Bone marrow (tissue), 2 donors: Measurements from ENCODE around the gene PTOV1.
A peak's percentile ranks its signal among the peaks of the same experiment; 100 is the strongest.

ENCODE experiments used
- DNase-seq, 2 donors: peaks; one replicate each; lab custom pipeline; 2025; lab: John Stamatoyannopoulos, UW

The PTOV1 gene

DNA sequence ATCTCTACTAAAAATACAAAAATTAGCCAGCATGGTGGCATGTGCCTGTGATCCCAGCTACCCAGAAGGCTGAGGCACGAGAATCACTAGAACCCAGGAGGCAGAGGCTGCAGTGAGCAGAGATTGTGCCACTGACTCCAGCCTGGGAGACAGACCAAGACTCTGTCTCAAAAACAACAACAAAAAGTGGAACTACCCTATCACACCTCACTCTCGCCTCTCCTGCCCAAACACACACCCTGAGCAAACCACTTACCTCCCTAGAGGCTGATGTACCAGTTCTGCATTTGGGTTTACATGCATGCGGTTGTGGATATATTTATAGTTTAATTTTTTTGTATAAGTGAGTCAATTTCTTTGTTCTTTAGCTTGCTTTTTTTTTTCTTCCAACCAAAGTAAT, 7.7 kb upstream of the PTOV1 start:
- DNase-seq, result no peak

GRCh38 chr19:49844138-49845095, 6.5 kb upstream of the PTOV1 start:
- no peak for DNase-seq

DNA sequence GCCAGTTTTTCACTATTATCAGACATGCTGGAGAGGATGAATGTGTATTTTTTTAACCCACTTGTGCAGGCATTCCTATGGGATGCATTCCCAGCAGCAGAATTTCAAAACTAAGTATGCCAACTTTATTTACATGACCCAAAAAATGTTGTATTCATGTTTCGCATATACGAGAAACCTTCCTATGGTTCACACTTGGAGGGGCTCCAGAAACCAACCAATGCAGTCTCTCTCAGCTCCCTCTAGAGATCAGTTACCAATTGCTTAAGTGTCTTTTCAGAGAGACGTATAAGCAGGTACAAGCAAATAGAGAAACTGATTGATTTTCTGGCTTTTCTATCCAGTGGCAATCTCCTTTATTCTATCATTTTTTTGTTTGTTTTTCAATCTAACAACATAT, 5.5 kb upstream of the PTOV1 start:
- DNase-seq, result no peak

DNA sequence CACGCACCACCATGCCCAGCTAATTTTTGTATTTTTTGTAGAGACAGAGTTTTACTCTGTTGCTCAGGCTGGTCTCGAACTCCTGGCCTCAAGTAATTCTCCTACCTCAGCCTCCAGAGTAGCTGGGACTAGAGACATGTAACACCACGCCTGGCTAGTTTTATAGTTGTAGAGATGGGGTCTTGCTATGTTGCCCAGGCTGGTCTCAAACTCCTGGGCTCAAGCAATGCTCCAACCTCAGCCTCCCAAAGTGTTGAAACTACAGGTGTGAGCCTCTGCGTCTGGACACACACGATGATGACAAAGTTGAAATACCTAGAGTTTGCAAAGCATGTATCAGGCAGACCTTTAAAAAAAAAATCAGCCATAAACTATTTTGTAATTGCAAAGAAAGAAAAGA, 4.6 kb upstream of the PTOV1 start:
- no peak for DNase-seq

GRCh38 chr19:49847731-49848696, 2.9 kb upstream of the PTOV1 start:
- peak in 1 of 2 donors; percentile 74 for DNase-seq

- DNase-seq, result no peak
Observed at GRCh38 chr19:49848938-49849337, 2.0 kb upstream of the PTOV1 start.

- no peak for DNase-seq
Observed at GRCh38 chr19:49849433-49850220, 1.3 kb upstream of the PTOV1 start.

- DNase-seq, result no peak
Observed at GRCh38 chr19:49850221-49850486, 805 bp upstream of the PTOV1 start.

GRCh38 chr19:49851456-49852259, 699 bp downstream of the PTOV1 start:
- DNase-seq, result no peak

- DNase-seq, result no peak
Observed at GRCh38 chr19:49852631-49853126, 1.7 kb downstream of the PTOV1 start.

DNA sequence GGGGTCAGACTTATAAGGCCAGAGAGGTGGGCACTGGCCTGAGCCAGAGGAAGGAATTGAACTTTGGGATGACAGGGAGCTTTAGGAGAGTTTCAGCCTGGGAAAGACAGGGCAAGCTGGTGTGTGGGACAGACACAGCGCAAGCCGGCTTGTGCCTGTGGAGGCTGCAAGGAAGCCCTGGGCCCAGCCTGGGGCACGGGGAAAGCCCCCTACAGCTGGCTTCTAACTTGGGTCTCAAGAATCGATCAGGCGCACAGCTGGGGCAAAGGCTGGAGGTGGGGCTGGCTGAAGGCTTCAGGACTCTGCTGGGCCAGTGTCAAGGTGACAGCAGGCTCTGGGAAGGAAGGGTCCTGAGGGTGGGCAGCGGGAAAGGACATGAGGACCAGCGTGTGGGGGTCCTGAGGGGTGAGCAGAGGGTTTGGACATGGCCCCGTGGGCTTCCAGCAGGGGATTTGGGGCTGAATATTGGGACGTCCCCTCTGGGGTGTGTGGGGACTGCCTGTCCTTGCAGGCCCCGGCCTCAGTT, 3.0 kb downstream of the PTOV1 start:
- DNase-seq, result no peak

DNA sequence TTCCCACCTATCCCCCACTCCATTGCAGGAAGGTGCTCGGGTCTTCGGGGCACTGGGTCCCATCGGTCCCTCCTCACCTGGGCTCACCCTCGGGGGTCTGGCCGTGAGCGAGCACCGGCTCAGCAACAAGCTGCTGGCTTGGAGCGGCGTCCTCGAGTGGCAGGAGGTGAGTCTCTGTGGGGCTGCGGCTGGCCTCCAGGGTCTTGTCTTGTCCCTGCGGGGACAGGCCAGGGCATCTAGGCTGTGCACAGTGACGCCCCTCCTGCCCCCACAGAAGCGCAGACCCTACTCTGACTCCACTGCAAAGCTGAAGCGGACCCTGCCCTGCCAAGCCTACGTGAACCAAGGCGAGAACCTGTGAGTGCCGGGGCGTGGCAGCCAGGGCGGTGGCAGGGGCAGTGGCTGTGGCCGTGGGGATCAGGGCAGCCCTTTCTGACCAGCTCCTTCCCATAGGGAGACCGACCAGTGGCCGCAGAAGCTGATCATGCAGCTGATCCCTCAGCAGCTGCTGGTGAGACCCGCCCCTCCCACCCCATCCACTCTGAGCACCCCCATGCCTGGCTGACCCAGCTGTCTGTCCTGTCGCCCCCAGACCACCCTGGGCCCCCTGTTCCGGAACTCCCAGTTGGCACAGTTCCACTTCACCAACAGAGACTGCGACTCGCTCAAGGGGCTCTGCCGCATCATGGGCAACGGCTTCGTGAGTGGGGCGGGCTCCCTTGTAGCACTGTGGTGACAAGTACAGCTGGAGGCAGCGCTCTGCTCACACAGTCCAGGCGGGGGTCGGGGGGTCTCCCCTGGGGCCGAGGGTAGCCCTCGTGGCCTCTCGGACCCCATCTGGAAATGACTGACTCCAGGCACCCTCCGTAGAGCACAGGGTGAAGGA, 3.7 kb downstream of the PTOV1 start:
- no peak for DNase-seq

DNA sequence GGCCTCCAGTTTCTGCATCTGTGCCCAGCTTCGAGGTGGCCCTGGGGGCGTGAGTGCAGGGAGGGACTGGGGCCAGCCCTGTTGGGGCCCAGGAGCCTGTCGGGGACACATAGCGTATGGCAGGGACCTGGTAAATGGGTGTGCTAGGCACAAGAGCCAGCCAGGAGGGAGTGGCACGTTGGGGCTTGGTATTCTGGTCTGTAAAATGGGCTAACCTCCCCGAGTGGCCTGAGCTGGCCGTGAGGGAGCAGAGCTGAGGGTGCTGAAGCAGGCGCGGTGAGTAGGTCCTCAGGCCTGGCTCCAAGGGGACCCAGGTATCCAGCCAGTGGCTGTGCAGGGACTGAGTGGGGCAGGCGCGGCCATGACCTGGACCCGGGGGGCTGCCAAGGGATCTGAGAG, 4.3 kb downstream of the PTOV1 start:
- DNase-seq, result no peak

DNA sequence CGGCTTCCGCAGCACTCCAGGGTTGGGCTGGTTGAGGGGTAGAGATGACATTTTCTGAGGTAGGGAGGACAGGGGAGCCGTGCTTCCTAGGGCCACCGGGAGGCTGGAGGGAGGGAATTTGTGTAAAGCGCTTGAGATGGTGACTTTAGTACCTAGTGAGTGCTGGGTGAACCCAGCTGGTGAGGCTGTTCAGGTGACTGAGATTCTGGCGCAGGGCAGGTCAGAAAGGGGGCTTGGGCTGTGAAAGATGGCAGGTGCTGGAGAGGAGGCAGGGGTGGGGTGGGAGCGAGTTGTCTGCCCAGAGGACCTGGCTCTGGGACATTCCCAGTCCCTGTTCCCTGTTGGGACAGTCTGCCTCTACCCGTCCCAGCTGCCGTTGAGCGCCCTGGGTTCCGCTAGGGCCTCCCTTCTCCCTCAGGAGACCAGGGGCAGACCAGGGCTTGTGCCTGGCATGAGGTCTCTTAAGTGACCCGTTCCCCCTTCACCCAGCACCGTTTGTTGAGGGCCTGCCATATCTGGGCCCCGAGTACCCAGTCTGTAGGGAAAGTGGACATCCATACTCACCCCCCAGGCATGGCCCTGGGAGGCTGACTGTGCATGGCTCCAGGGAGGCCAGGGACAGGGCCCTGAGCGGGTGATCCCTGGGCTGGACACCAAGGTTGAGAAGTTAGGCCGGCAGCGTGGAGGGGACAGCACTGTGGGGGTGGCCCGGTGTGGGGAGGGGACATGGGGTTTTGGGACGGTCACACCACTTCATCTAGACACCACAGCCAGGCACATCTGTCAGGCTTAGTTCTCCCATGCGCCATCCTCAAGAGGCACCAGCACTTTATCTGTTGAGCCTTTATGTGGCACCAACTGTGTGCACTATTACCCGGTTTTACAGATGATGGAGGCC, 5.0 kb downstream of the PTOV1 start:
- no peak for DNase-seq

DNA sequence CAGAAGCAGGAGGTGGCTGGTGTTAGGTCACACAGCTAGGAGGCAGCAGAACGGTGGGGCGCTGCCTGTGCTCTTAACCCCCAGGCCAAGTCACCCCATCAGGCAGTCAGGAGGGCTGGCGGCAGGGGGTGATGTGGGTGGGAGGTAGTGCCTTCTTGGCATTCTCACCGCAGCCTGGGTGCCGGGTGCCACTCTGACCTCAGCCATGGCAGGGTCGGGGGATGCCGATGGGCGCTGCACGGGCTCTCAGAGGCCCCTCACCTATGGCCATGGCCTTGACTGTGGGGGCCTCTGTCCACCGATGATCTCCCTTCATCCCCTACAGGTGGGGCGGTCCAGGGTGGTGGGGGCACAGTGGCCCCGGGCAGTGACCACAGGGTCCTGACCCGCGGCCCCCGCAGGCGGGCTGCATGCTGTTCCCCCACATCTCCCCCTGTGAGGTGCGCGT, 5.6 kb downstream of the PTOV1 start:
- DNase-seq, result no peak

DNA sequence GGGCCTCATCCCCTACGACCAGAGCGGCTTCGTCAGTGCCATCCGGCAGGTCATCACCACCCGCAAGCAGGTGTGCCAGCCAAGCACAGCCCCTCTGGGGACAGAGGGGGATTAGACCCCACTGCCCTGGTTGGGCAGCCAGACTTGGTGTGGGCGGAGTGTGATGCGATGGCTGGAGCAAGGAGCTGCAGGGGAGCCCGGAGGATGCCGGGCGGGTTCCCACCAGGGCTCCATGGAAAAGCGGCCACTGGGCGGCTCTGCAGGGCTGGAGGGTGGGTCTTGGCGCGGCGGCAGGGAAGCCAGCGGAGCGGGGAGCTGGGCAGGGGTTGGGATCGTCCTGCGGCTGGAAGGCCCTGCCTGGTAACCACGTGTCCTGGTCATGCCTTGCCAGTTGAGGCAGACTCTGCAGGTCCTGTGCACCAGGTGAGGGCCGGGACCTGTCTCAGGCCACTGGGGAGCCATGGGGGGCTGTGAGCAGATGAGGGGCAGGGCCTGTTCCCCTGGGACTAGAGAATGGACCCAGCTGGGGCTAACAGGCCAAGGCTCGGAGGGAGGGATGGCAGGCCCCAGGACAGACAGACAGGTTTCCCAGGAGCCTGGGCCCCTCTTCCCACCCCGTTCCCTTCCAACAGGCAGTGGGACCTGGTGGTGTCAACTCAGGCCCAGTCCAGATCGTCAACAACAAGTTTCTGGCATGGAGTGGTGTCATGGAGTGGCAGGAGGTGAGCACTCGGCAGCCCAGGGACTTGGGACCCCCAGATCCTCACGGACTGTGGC, 6.3 kb downstream of the PTOV1 start:
- no peak for DNase-seq

- no peak for DNase-seq
Observed at GRCh38 chr19:49857838-49858087, 6.8 kb downstream of the PTOV1 start.
